Activated CD8-positive, alpha-beta memory T cell treated with anti-CD3 and anti-CD28 coated beads for 36 hours (primary cell): ENCODE data around the gene PTP4A1. TPM values are rescaled to one million over a fixed set of nuclear protein-coding genes. Genes with fewer than 3 reads are reported as not detected.
"Not testable (repeated sequence)": the region's sequence is repeated elsewhere in the genome, so short reads cannot be mapped to it uniquely, and the experiment has no call there.

ENCODE experiments used
- CTCF ChIA-PET: fragments of 350-600 bp; sonication (Branson Sonifier 250); formaldehyde crosslinking; loops from one replicate; lab custom pipeline; 2021; ENCODE audit warnings: antibody characterized with exemption; lab: Charles Lee
- POLR2A ChIA-PET: fragments of 350-600 bp; sonication (Branson Sonifier 250); formaldehyde crosslinking; loops from one replicate; lab custom pipeline; 2021; ENCODE audit warnings: antibody characterized with exemption; lab: Charles Lee
- total RNA-seq, 2 experiments: library from RNA; stranded (reverse); gene quantifications; one replicate each; pipeline ENCODE4 v1.2.3, GENCODE V29; 2021

Gene PTP4A1
- 10 to 100 TPM; 87.9 to 96.6 TPM for total RNA-seq

DNA sequence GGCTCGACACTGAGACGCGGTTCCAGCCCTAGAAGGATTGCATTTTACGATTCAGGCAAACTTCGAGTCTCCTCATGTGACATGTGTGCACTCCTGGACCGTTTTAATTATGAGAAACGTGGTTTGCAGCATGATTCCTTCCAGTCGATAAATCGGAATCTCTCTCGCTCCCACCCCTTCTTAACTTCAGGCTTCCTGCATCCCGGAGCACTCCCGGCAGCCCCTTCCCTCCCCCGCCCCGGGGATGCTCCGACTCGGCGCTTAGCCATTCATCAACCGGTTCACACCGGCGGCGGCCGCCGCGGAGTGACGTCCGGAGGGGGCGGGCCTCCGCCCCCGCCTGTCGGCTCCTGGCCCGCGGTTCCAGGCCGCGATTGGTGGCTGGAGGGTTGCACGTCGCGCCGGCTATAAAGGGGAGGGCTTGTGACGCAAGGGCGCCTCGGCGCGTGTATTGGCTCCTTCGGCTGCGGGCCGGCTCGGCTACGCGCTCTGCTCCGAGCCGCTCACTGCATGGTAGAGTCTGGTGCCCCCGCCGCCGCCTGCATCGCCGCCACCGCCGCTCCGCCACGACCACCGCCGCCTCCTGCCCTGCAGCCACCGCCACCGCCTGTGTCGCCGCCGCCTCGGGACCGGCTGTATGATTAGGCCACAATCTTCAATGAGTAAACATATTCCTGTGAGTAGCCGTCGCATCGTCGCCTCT, at the start of gene PTP4A1, which contains the start of gene LOC128125822:
TSS of gene PTP4A1 (plus strand) at position 437 of the 703 bp plus-strand sequence. CDS start 4,401 bp downstream, outside the sequence.
TSS of gene LOC128125822 (plus strand) at position 437 of the 703 bp plus-strand sequence.
- CTCF ChIA-PET, result no interaction called here
- POLR2A ChIA-PET, result no interaction called here

DNA sequence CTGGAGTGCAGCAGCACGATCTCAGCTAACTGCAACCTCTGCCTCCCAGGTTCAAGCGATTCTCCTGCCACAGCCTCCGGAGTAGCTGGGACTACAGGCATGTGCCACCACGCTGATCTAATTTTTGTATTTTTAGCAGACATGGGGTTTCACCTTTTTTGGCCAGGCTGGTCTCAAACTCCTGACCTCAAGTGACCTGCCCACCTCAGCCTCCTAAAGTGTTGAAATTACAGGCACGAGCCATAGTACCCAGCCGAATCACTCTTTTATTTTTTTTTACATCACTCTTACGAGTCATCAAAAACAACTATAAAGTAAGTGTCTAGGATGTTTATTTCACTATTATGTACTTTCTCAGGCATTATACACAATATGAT, 49.4 kb upstream of the PTP4A1 start:
- POLR2A ChIA-PET, CTCF ChIA-PET: not testable (repeated sequence)

DNA sequence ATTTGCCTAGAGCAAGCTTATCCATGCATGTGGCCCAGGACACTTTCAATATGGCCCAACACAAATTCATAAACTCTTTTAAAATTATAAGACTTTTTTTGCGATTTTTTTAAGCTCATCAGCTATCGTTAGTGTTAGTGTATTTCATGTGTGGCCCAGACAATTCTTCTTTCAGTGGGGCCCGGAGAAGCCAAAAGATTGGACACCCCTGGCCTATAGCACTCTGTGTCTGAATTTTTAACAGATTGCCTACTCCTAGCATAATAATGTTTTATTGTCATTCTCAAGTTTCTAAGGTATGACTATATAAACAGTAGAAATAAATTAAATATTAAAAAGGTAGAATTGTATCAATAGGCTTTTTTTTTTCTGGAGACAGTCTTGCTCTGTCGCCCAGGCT, 48.6 kb upstream of the PTP4A1 start:
- ChIA-PET CTCF (no interaction called here), POLR2A (no interaction called here)

DNA sequence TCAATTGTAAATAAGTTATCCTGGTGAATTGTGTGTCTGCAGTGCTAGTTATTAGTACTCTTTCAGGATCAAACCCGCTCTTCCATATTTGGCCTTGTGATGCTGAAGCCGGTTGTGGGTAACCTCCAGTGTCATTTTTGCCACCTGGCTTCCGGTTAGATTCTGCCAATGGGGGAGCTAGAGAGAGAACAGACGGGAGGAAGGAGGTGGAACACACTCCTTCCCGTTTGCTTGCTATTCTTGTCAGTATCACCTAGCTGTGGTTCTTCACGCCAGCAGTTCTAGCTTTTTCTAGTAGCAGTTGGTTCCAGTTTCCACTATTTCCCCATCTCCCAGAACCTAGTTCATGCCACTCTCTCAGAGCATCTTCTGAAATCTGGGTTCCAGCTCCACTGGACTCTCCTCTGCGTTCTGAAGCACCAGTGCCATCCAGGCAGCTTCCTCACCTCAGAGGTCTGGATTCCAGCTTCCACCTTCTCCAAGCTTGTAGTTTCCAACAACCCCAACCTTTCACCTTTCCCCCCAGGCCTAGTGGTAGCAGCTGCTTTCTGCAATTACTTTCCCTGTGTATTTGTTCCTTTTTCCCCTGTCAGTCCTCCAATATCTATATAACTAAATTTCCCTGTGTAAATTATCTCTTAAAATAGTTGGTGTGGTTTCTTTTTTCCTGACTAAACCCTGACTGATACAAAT, 46.9 kb upstream of the PTP4A1 start:
- ChIA-PET POLR2A (no interaction called here), CTCF (no interaction called here)

DNA sequence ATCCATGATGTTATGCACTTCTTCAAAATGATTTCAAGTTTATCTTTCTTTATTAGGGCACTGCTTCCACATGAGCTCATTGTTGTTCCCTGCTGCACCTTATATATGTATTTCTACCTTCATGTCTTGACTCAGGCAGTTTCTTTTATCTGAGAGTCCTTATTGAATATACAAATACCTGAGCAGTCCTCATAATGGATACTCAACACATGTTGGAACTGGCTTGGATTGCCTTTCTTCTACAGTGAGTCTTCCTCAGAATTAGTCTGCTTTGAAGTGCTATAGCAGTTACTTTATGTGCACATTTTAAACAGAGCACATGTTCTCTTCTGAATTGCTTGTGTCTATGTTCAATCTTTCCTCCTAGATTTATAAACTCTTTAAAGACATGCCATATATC, 45.3 kb upstream of the PTP4A1 start:
- ChIA-PET POLR2A (no interaction called here), CTCF (no interaction called here)

DNA sequence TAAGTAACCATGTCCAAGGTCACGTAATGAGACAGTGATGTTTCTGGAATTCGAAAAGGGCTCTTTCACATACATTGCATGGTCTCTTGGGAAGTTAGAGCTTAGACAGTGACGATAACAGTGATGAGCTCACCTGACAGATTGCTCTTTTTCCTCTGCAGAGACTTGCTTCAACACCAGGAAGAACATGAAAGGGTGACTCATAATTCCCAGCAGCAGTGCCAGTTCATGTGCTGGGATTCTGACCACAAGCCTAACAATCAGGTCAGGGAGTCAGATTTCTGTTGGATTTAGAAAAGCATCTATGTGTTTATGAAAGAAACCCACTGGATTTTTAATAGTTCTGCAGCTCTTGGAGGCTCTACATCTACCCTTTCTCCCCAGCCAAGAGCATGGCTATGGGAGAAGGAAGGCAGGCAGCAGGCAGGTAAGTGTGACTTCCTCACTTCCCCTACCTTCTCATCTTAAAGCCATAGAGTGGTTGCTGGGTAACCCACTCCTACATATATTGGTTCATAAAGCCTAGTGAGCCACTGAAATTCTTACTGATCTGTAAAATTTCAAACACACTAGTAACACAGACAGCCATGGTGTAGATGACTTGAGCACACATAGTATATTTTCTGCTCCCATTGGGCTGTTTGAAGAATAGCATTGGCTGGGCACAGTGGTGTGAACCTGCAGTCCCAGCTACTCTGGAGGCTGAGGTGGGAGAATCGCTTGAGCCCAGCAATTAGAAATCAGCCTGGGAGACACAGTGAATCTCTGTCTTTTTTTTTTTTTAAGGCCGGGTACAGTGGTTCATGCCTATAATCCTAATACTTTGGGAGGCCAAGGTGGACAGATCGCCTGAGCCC, 44.4 kb upstream of the PTP4A1 start:
- ChIA-PET CTCF (no interaction called here), POLR2A (no interaction called here)

DNA sequence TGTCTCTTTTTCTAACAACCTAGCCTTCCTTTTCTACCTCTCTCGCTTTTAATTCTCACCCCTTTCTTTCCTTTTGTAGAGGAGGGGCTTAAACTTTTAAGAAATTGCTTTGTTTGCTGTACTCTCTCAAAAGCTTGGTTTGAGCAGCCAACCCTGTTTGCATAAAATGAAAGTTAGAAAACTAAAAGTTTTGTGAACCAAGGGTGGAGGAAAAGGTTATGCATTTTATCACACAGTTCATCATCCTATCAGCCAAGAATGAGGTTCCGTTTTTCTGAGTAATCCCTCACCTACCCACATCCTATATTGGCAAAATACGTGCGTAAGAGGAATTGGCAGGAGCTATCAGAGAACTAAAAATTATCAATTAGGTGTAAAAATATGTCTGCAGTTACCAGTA, 42.8 kb upstream of the PTP4A1 start:
- POLR2A ChIA-PET, result no interaction called here
- CTCF ChIA-PET, result no interaction called here

DNA sequence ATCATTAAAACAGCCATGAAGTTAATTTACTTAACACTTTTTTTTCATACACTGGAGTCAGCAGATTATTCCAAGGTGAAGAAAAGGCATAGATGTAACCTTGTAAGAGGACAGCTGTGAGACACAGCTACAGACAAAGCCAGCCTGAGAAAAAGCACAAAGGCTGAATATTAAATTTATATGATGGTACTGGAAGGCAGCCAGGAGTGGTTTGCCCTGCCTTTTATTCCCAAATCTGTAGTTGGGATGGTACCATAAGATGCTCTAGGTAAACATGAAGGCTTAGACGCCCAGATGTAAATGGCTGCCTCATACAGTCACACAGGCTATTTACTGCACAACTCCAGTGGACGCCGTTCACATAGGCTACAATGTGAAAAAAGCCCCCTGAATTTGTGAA, 42.1 kb upstream of the PTP4A1 start:
- CTCF ChIA-PET, result no interaction called here
- POLR2A ChIA-PET, result no interaction called here

DNA sequence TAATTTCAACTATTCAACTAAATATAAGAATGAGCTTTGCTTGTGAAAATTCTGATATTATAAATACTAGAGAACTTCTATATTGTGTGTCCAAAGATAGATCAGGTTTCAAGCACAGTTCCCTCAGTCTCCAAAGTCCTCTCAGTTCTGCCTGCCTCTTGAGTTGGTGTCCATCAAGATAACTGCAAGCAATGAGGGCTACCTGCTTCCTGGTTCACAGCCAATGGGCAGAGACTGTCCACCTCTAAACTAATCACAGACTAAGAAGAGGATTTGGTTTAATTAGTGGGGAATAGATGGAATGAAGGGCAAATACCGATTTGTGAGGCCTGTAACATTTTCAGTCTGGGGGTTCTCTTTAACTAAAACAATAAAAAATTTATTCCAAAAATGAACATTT, 41.3 kb upstream of the PTP4A1 start:
- ChIA-PET CTCF (no interaction called here), POLR2A (no interaction called here)

DNA sequence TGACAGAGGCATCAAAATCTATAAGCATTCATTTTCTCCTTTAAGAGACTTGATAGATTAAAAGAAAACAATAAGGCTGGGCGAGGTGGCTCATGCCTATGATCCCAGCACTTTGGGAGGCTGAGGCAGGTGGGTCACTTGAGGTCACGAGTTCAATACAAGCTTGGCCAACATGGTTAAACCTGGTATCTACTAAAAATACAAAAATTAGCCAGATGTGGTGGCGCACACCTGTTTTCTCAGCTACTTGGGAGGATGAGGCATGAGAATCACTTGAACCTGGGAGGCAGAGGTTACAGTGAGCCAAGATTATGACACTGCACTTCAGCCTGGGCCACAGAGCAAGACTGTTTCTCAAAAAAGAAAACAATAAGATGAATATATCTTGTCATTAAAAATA, 39.3 kb upstream of the PTP4A1 start:
- CTCF ChIA-PET, result no interaction called here
- POLR2A ChIA-PET, result no interaction called here

DNA sequence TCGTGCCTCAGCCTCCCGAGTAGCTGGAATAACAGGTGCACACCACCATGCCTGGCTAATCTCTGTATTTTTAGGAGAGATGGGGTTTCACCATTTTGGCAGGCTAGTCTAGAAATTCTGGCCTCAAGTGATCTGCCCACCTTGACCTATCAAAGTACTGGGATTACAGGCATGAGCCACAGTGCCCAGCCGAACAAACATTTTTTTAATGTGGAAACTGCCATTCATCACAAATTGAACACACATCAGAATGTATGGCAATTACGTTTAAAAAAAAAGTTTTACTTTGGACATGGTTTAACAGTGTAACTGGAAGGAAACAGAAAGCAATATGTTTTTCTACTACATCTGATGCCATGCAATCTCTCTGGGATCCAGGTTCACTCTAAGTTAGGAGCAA, 38.3 kb upstream of the PTP4A1 start:
- ChIA-PET CTCF (interaction anchor here (0.5 kb wide), 1 partner anchor 332 kb away, joined by 3 read pairs; no protein-coding TSS in a partner anchor), POLR2A (no interaction called here)

DNA sequence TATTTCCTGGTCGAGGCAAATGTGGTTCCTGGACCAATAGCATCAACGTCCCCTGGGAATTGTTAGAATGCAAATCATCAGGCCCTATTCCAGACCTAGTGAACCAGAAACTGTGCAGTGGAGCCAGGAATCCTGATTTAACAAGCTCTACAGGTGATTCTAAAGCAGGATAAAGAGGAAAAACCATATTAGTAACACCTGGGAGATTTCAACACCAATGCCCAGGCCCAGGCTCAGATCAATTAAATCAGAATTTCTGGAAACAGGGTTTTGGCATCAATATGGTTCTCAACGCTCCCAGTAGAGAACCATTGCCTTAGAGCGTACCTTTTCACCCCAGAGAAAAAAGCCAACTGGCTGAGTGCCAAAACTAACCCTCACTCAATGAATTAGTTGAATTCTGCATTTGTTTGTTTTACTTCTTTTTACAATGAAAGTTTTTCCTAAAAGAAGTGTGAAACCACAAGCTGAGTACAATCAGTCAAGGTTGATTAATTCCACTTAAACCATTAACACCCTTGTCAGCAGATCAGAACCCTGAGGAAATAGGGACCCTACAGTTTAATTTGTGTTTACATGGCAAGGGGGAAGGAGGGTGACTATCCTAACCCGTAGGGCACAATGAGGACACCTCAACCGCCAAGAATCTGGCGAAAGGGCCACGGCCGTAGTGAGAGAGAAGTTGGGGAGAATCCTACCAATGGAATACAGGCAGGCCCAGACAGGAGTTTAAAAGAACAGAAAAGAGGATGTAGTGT, 34.9 kb upstream of the PTP4A1 start:
- CTCF ChIA-PET, result no interaction called here

DNA sequence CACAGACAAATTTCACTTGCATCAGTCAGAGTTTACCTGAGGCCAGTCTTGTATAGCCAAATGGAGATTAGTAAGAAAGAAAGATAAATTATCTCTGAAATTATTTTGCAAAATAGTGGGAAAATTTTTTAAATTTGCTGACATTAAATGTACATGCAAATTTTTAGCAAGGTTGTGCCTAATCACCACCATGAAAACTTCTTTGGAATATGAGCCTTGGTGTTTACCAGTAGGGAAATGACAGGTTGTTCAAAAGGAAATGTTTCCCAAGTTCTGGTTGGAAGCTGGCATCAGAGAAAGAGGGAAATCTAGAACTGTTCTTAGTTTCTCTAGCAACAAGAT, 34.4 kb upstream of the PTP4A1 start:
- POLR2A ChIA-PET, result no interaction called here
- CTCF ChIA-PET, result no interaction called here

More for the DNA sequence above, 34.9 kb upstream of the PTP4A1 start:
- POLR2A ChIA-PET, result no interaction called here

DNA sequence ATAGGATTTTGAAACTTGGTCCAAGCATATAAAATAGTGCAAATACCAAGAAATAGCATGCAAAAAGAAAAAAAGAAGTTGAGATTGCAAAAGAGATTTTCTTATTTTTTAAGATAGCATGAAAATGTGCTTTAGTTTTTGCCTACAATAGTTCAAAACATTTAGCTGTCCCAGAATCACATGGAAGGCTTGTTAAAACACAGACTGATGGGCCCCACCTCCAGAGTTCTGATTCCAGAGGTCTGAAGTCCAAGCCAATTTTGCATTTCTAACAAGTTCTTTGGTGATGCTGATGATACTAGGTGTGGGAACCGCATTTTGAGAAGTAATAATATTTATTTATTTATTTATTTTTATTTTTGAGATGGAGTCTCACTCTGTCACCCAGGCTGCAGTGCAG, 33.7 kb upstream of the PTP4A1 start:
- CTCF ChIA-PET, result no interaction called here
- POLR2A ChIA-PET, result no interaction called here

DNA sequence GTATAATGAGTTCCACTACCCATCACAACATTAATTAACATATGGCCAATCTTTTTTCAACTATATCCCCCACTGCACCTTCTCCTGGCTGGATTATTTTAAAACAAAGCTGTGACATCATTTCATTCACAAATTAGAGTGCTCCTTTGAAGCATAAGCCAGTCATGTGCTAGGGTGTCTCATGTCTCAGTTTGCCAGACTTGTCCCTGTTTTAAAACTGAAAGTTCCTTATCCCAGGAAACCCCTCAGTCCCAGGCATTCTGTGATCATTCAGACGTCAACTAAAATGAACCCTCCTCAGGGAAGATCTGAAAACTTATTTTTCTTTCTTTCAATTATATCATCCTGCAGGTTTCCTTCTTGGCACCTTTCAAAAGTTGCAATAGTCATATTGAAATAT, 29.3 kb upstream of the PTP4A1 start:
- POLR2A ChIA-PET, result no interaction called here
- CTCF ChIA-PET, result no interaction called here

DNA sequence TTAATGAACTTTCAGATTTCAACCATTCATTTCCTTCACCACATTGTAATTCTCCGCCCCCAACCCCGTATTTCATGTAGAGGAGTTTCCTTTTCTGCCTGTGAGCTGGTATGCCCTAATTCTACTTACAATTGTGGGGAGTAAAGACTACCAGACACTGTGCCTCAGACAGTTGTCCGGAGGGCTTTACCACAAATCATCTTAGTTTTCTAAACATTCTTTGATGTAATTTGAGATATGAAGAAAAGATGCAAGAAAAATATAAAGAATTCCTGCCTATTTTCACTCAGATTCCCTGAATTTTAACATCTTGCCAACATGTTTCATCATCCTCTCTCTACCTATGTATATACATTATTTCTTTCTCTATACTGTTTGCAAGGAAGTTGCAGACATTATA, 28.3 kb upstream of the PTP4A1 start:
- ChIA-PET CTCF (no interaction called here), POLR2A (no interaction called here)

DNA sequence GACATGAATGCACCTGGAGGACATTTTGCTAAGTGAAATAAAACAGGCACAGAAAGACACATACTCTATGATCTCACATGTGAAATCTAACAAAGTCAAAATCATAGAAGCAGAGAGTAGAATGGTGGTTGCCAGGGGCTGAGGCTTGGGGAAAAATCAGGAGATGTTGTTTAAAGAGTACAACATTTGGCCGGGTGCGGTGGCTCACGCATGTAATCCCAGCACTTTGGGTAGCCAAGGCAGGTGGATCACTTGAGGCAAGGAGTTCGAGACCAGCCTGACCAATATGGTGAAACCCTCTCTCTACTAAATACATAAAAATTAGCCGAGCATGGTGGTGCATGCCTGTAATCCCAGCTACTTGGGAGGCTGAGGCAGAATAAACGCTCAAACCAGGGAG, 26.0 kb upstream of the PTP4A1 start:
- POLR2A ChIA-PET, result no interaction called here
- CTCF ChIA-PET, result no interaction called here

DNA sequence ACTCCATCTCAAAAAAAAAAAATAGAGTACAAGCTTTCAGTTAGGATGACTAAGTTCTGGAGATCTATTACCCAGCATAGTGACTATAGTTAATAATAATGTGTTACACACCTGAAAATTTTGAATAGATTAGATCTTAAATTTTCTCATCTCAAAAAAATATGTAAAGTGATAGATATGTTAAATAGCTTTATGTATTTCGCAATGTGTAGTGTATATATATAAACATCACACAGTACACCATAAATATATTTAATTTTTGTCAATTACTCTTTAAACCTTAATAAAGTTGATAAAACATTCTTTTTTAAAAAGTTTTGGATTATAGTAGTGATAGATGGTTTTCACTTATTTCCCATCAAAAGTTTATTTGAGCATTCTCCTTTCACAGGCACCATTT, 25.6 kb upstream of the PTP4A1 start:
- POLR2A ChIA-PET, result no interaction called here
- CTCF ChIA-PET, result no interaction called here

DNA sequence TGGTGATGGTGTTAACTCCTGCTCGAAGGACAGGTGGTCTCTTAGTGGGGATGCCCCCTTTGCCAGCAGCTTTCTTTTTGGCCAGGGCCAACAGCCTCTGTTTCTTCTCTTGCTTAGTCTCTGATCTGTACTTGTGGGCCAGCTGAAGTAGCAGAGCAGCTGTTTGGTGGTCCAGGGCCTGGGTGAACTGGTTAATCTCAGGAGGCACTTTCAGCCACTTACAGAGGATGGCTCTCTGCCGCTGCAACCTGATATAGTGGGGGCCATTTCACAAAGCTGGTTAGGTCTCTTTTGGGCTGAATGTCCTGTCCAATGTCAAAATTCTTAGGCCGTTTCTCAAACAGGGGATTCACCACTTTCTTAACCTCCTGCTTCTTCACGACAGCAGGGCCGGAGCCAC, 23.2 kb upstream of the PTP4A1 start:
- CTCF ChIA-PET, result no interaction called here
- POLR2A ChIA-PET, result no interaction called here

DNA sequence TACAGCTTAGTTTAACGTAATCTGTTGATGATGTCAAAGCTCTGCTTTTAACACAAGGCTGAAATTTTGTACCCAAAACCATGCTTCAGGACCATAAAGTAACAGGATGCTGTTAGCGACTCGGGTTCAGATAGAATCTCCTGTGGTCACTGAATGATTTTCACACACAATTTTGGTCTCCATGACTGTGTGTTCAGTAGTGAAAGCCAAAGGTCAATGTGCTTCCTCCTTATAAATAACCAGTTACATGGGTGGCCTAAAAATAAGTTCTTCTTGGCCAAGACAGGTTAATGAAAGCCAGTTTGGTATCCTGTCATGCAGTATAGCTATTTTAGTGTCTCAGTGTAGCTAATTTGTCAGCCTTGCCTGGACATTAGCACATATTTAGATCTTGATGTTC, 19.1 kb upstream of the PTP4A1 start:
- POLR2A ChIA-PET, result no interaction called here
- CTCF ChIA-PET, result no interaction called here
